HG03571 (cell line): ENCODE measurements around the gene SPECC1.
"Not testable (repeated sequence)": the region's sequence is repeated elsewhere in the genome, so short reads cannot be mapped to it uniquely, and the experiment has no call there.

ENCODE experiments used
- ATAC-seq: cut with Tn5 transposase; IDR thresholded peaks from one replicate; pipeline ENCODE4 v1.9.1; 2021; ENCODE audit not compliant: unreplicated experiment

SPECC1 gene

GRCh38 chr17:20165516-20165915, 156.4 kb downstream of the SPECC1 start:
- not testable (repeated sequence) for ATAC-seq

GRCh38 chr17:20170085-20170484, 160.9 kb downstream of the SPECC1 start:
- ATAC-seq: no peak

- no peak for ATAC-seq
Observed at GRCh38 chr17:20171741-20172365, 162.7 kb downstream of the SPECC1 start.

- no peak for ATAC-seq
Observed at GRCh38 chr17:20172376-20172775, 163.2 kb downstream of the SPECC1 start.

- ATAC-seq: no peak
Observed at GRCh38 chr17:20173091-20173490, 163.9 kb downstream of the SPECC1 start.

GRCh38 chr17:20174588-20175265, 165.6 kb downstream of the SPECC1 start:
- no peak for ATAC-seq

GRCh38 chr17:20179041-20179440, 169.9 kb downstream of the SPECC1 start:
- no peak for ATAC-seq

GRCh38 chr17:20180661-20181060, 171.5 kb downstream of the SPECC1 start:
- no peak for ATAC-seq

- ATAC-seq: no peak
Observed at GRCh38 chr17:20184181-20184580, 175.0 kb downstream of the SPECC1 start.

GRCh38 chr17:20184977-20185619, 175.9 kb downstream of the SPECC1 start:
- no peak for ATAC-seq

- ATAC-seq: no peak
Observed at GRCh38 chr17:20187049-20187448, 177.9 kb downstream of the SPECC1 start.

GRCh38 chr17:20189302-20189701, 180.1 kb downstream of the SPECC1 start:
- no peak for ATAC-seq

- no peak for ATAC-seq
Observed at GRCh38 chr17:20189979-20190378, 180.8 kb downstream of the SPECC1 start.

- ATAC-seq: no peak
Observed at GRCh38 chr17:20190605-20191004, 181.4 kb downstream of the SPECC1 start.

- no peak for ATAC-seq
Observed at GRCh38 chr17:20191056-20191455, 181.9 kb downstream of the SPECC1 start.

- ATAC-seq: not testable (repeated sequence)
Observed at GRCh38 chr17:20196286-20196685, 187.1 kb downstream of the SPECC1 start.

GRCh38 chr17:20197272-20197926, 188.2 kb downstream of the SPECC1 start:
- ATAC-seq: no peak

GRCh38 chr17:20200016-20200795, 191.0 kb downstream of the SPECC1 start:
- no peak for ATAC-seq

- ATAC-seq: no peak
Observed at GRCh38 chr17:20200865-20201458, 191.8 kb downstream of the SPECC1 start.

GRCh38 chr17:20202141-20202621, 193.0 kb downstream of the SPECC1 start:
- no peak for ATAC-seq
